ENCODE results near the gene CPLX4.

GRCh38 chr18:59318460-59319050 is at the start of gene CPLX4:
- TF ChIP-seq EP300 (IDR thresholded peaks at IDR 0.05): no peak
- no peak for TF ChIP-seq POLR2A (IDR thresholded peaks at IDR 0.05)

Measured in tibial nerve (tissue), 3 donors.